ENCODE measurements around the gene POC1A.

POC1A gene

DNA sequence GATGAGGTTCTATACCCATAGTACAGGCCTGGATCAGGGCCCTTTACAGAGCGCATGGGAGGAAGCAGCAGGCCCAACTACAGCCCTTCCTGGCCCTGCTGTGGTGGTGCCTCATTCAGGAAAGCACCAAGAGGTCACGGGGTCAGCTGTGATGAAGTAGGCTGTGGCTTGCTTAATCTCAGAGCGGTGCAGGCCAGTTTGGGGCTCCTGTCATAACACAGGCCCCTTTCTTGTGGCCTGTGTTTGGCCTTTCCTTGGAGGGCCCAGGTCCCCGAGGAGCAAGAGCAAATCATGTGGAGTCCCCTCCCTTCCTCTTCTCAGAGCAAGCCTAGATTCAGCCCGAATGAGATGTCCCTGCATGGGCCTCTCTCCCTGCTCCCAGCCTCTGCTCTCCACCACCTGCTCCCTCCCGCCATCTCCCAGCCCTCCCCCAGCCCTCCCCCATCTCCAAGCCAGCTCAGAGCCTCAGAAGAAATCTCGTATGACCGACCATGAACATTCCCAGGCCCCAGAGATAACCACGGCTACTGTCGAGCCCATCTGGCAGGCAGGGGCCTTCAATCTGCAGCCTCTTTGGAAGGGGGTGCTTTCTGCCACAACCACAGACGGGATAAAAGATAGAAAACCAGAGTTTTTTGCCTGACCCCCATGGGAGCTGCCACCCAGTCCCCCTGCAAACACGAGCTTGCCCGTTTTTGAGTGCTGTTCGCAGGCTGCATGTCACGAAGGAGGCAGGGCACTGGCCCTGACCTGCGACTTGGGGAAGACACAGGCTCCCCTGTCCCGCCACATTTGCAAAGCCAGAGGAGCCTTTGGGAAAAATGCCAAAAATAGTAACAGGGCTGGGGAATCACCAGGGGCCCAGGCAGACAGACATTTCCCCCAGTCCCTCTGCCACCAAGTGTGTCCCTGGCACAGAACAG is 65.5 kb downstream of the POC1A start:
- Histone ChIP-seq H3K9ac (peak overlapping the region; percentile 74), H3K4me2 (peak overlapping the region; percentile 91), H3K4me3 (0 out of 2 replicates have a peak overlapping the region, but pooled peaks have one; percentile 4), H3K36me3 (peaks cover 4% of the 10 kb centered on the region), H3K27ac (peak overlapping the region; percentile 82), H4K20me1 (peaks cover 5% of the 10 kb centered on the region; the same call in 1 of the 2 replicates), H3K4me1 (peaks cover 100% of the 10 kb centered on the region), H3K27me3 (no peaks in the 10 kb centered on the region), H3K9me3 (no peaks in the 10 kb centered on the region)
- no peak for TF ChIP-seq Cebpa-rat (IDR thresholded peaks at IDR 0.05)

DNA sequence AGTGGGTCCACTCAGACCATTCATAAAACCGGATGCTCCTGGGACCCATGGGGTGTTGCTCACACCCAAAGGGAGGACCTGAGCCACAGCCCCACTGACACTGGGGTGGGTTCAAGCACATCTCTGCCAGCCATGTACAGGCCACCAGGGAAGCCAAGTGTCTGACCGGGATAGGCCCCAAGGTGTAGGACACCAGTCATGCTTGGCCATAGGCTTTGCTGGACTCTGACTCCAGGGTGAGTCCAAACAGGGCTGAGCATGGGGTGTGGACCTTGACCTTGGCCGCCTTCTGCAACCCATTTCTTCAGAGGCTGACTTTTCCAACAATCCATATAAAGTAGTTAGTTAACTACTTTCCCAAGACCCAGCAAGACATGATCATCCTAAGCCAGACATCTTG is 66.5 kb downstream of the POC1A start:
- H3K9ac ChIP-seq: peak overlapping the region; percentile 74
- no peaks in the 10 kb centered on the region for H3K9me3 ChIP-seq
- peaks cover 5% of the 10 kb centered on the region; the same call in 1 of the 2 replicates for H4K20me1 ChIP-seq
- no peak for TF ChIP-seq Cebpa-rat (IDR thresholded peaks at IDR 0.05)
- peak overlapping the region; percentile 29 for H3K4me3 ChIP-seq
- peak overlapping the region; percentile 91 for H3K4me2 ChIP-seq
- H3K27me3 ChIP-seq: no peaks in the 10 kb centered on the region
- H3K36me3 ChIP-seq: peaks cover 10% of the 10 kb centered on the region
- H3K27ac ChIP-seq: peak overlapping the region; percentile 82
- H3K4me1 ChIP-seq: peaks cover 96% of the 10 kb centered on the region

DNA sequence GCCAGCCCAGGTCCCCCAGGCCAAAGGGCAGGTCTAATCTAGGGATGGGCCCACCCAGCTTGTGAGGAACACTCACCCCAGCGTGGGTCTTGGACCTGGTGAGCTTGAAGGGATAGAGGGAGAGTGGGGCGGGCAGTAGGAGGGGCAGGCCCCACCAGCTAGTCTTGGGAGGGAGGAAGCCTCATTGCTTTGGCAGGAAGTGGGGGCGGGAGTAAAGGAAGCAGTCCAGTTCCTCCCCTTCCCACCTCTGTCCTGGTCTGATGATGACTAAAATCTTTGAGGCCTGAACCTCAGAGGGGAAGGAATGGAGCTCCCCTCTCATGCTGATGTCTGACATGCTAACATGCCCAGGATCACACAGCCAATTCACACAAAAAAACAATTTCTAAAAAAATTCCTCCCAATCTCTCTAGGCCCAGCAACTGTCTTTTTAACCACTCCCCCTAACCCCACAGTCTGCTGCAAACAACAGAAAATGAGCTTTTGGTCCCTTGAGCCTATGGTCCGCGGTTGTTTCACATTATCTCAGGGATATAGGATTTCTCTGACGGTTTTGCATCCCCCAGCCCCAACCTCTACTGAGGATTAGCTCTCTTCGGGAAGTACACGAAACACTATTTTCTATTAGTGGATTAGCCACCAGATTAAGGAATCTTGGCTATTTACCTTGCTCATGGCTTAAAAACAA is 67.1 kb downstream of the POC1A start:
- Histone ChIP-seq H3K9ac (peak overlapping the region; percentile 74), H3K4me1 (peaks cover 89% of the 10 kb centered on the region), H3K9me3 (no peaks in the 10 kb centered on the region), H3K27me3 (no peaks in the 10 kb centered on the region), H4K20me1 (peaks cover 5% of the 10 kb centered on the region; the same call in 1 of the 2 replicates), H3K4me3 (peak overlapping the region; percentile 29; the same call in 1 of the 2 replicates), H3K36me3 (peaks cover 15% of the 10 kb centered on the region), H3K4me2 (peak overlapping the region; percentile 91), H3K27ac (peak overlapping the region; percentile 82)
- TF ChIP-seq Cebpa-rat (IDR thresholded peaks at IDR 0.05): no peak

DNA sequence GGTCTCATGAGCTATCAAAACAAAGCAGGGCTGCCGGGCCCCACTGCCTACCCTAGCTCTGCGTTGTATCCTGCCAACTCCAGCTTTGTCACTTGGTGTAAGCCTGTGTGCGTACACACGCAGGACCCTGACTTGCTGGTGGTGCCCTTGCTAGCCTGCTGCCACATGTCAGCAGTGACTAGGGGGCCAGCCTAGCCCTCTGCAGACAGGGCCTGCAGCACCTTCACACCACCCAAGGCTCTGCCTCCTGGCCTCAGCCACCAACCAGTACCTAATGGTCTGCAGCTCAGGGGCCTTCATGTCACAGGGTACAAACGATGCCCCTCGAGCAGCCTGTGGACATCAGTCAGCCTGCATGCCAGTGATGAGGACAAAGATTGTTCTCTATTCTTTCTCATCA is 67.8 kb downstream of the POC1A start:
- Histone ChIP-seq H3K4me3 (0 out of 2 replicates have a peak overlapping the region, but pooled peaks have one; percentile 27), H3K9me3 (no peaks in the 10 kb centered on the region), H3K4me1 (peaks cover 83% of the 10 kb centered on the region), H3K9ac (peak overlapping the region; percentile 74), H3K27ac (peak overlapping the region; percentile 82), H4K20me1 (peaks cover 5% of the 10 kb centered on the region; the same call in 1 of the 2 replicates), H3K36me3 (peaks cover 20% of the 10 kb centered on the region), H3K27me3 (no peaks in the 10 kb centered on the region), H3K4me2 (peak overlapping the region; percentile 91)
- no peak for TF ChIP-seq Cebpa-rat (IDR thresholded peaks at IDR 0.05)

DNA sequence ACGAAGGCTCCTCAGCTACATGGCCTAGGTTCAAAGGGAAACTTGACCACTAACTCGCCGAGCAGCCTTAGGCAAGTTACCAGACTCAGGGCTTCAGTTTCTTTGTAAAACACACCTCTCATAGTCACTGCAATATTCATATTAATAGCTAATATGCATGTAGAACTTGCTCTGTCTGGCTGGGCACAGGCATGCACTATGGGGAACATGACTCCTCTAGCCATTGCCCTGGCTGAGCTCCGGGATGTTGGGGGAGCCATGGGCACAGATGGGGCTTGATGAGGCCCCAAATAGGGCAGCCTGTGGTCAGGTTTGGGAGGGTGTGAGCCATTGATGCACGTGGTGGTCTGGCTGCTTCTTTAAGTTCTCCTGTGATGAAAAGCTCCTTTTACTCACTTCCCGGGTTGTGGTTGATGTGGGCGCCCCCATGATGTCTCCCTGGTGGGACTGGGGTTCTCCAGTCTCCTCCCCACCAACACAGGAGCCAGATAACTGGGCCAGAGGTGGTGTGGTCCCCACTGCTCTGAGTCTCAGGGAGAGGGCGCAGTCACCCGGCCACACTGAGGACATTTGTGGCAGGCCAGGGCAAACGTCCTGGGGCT is 68.4 kb downstream of the POC1A start:
- Histone ChIP-seq H3K27ac (peak overlapping the region; percentile 82), H3K4me3 (no peak overlapping the region), H3K27me3 (no peaks in the 10 kb centered on the region), H4K20me1 (peaks cover 5% of the 10 kb centered on the region; the same call in 1 of the 2 replicates), H3K9ac (peak overlapping the region; percentile 74; the same call in 1 of the 2 replicates), H3K9me3 (no peaks in the 10 kb centered on the region), H3K36me3 (peaks cover 25% of the 10 kb centered on the region), H3K4me1 (peaks cover 76% of the 10 kb centered on the region), H3K4me2 (peak overlapping the region; percentile 91)
- no peak for TF ChIP-seq Cebpa-rat (IDR thresholded peaks at IDR 0.05)

DNA sequence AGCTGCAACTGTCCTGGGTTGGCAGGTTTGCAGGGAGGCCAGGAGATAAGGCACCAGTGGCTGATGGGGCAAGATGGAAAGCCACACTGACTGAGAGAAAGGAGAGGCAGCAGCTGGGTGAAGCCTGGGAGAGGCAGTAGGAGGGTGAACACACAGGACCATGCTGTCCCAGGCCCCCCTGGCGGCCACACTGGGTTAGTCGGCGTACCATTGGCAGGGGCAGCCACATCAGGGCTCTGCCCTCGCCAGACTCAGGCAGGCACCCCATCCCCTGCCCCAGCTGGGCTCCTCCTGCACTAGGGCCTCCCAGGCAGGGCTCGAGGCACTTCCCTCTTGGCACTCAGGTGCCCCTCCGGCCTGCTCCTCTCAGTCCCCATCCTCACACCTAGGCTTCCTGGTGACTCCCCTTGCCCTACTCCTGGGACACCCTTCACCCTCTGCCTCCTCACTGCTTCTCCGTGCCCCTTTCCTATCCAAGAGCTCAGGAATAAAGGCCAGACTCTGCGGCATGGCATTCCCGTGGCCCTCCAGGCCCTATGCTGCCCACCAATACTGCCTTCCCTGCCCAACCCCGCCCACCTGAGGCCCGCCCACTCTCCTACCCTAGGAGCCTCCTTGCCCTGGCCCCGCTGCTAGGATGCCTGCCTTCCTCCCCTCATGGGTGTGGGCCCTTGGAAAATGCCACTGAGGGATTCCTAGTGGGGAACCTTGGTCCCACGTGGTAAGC is 69.1 kb downstream of the POC1A start:
- H3K36me3 ChIP-seq: peaks cover 31% of the 10 kb centered on the region
- TF ChIP-seq Cebpa-rat (IDR thresholded peaks at IDR 0.05): no peak
- H4K20me1 ChIP-seq: peaks cover 5% of the 10 kb centered on the region; the same call in 1 of the 2 replicates
- no peaks in the 10 kb centered on the region for H3K27me3 ChIP-seq
- H3K4me2 ChIP-seq: peak overlapping the region; percentile 91
- no peaks in the 10 kb centered on the region for H3K9me3 ChIP-seq
- H3K4me1 ChIP-seq: peaks cover 69% of the 10 kb centered on the region
- no peak overlapping the region; the same call in 1 of the 2 replicates for H3K9ac ChIP-seq
- H3K4me3 ChIP-seq: no peak overlapping the region
- peak overlapping the region; percentile 82 for H3K27ac ChIP-seq

DNA sequence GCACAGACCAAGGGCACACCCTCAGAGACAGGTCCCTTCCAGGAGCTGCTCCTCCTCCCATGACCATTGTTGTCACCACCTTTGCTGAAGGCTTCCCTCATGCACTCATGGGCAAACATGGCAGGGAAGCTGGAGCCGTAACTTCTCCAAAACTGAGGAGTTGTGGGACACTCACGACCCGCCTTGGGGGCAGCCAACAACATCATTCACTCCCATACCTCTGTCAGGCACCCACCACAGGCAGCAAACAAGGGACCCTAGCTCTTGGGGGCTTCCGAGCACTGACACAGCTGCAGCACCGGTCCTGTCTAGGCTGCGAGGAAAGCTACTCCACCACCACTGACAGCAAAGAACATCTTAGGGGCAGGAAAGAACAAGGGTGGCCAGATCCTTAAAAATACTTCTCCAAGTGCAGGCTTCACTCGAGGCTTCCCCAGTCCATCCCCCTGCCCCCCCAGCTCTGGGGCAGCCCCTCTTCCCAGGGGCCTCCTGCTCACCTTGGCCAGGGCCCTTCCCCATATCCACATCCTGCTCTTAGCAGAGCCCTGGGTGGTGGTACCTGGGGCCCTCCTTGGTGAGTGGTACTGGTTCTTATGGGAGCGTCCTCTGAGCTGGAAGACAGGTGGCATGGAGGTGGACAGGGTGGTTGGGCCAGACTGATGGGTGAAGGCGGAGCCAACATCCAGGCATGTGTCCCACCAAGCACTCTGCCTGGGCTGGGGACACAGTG is 69.8 kb downstream of the POC1A start:
- Histone ChIP-seq H3K4me1 (peaks cover 62% of the 10 kb centered on the region), H3K36me3 (peaks cover 38% of the 10 kb centered on the region), H4K20me1 (peaks cover 5% of the 10 kb centered on the region; the same call in 1 of the 2 replicates), H3K27me3 (no peaks in the 10 kb centered on the region), H3K9me3 (no peaks in the 10 kb centered on the region), H3K4me3 (no peak overlapping the region), H3K9ac (no peak overlapping the region), H3K4me2 (peak overlapping the region; percentile 91), H3K27ac (peak overlapping the region; percentile 82; the same call in 1 of the 2 replicates)
- no peak for TF ChIP-seq Cebpa-rat (IDR thresholded peaks at IDR 0.05)

DNA sequence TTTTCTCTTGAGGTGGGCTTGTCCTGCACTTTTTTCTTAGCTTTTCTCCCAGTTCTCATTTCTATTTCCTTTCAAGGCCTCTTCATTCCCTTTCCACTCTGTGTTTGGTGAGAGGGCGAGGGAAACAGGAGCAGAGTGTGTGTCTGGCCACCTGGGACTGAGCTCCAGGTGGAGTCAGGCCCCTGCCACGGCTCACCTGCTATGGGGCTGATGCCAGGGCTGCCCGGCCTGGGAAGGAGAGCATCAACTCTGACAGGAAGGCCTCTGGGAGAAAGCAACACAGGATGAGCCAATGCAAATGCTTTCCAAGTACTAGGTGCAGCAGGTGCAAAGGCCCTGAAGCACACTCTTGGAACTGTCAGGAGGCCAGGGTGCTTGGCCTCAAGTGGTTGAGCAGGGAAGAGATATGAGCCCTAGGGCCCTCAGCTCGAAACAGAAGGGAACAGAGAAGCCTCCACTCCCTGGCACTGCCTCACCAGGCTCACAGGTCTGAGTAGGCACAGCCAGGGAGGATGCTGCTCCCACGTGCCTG is 70.6 kb downstream of the POC1A start:
- Histone ChIP-seq H3K9ac (no peak overlapping the region), H3K4me1 (peaks cover 55% of the 10 kb centered on the region), H3K4me3 (no peak overlapping the region), H3K9me3 (no peaks in the 10 kb centered on the region), H3K27ac (no peak overlapping the region), H4K20me1 (peaks cover 5% of the 10 kb centered on the region; the same call in 1 of the 2 replicates), H3K4me2 (peak overlapping the region; percentile 91), H3K27me3 (no peaks in the 10 kb centered on the region), H3K36me3 (peaks cover 46% of the 10 kb centered on the region)
- TF ChIP-seq Cebpa-rat (IDR thresholded peaks at IDR 0.05): no peak

Data from BLaER1 (cell line).